Activated B cell treated with CpG ODN at 0.5 μM for 24 hours (primary cell): ENCODE results near the gene PANX1. TPM values are rescaled to one million over a fixed set of nuclear protein-coding genes. Genes with fewer than 3 reads are reported as not detected.

Source experiments
- ATAC-seq: fragments of 200-7000 bp; cut with Tn5 transposase; one replicate; pipeline ENCODE4 v1.10.0; 2021; ENCODE audit warnings: low read depth, mild to moderate bottlenecking, moderate library complexity
- CTCF ChIA-PET: fragments of 350-600 bp; sonication (Branson Sonifier 250); formaldehyde crosslinking; loops from one replicate; lab custom pipeline; 2021; ENCODE audit warnings: antibody characterized with exemption; lab: Charles Lee
- POLR2A ChIA-PET: fragments of 350-600 bp; sonication (Branson Sonifier 250); formaldehyde crosslinking; loops from one replicate; lab custom pipeline; 2021; ENCODE audit warnings: antibody characterized with exemption; lab: Charles Lee
- DNase-seq: peaks from one replicate; pipeline ENCODE4 v3.0.0; 2022
- H3K27ac Mint-ChIP-seq: one replicate; pipeline ENCODE4 v1.8.0; 2020; ENCODE audit warnings: mixed read lengths
- H3K27me3 Mint-ChIP-seq: one replicate; pipeline ENCODE4 v1.8.0; 2021; ENCODE audit warnings: mixed read lengths
- H3K36me3 Mint-ChIP-seq: one replicate; pipeline ENCODE4 v1.8.0; 2021; ENCODE audit warnings: low read depth, mixed read lengths
- H3K4me1 Mint-ChIP-seq: one replicate; pipeline ENCODE4 v1.8.0; 2021; ENCODE audit warnings: mixed read lengths
- H3K4me3 Mint-ChIP-seq: one replicate; pipeline ENCODE4 v1.8.0; 2020; ENCODE audit warnings: mild to moderate bottlenecking, mixed read lengths
- H3K9me3 Mint-ChIP-seq: one replicate; pipeline ENCODE4 v1.8.0; 2020; ENCODE audit warnings: mixed read lengths
- CTCF ChIP-seq: fragments of 200-600 bp; IDR thresholded peaks from one replicate; pipeline ENCODE4 v1.8.0; 2022; ENCODE audit warnings: antibody characterized with exemption, mild to moderate bottlenecking
- intact Hi-C: fragments of 100-400 bp; cut with micrococcal nuclease; formaldehyde crosslinking; loops from one replicate; pipeline ENCODE4 v1.15.1; 2024
- total RNA-seq: library from RNA; stranded (reverse); gene quantifications from 2 replicates; pipeline ENCODE4 v1.2.3, GENCODE V29; 2022

The PANX1 gene
- total RNA-seq, 1 donor from 2014 or later = 11.2 TPM

DNA sequence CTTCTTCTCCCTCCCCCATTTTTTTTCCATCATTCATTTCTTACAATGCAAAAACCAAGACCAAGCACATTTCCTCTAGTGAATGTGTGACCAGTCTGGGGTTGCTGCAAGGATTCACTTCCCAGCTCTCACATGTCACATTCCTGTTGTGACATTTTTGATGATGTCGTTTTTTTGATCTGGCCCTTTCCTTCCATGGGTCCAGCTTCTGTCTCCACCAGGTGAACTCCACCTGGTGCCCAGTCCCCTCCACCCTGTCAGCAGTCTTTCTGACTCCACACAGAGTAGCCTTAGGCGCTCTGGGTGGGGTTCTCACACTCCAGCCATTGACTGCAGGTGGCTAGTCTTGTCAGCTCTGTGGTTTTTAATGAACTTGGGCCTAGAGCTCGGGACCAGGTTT is 15.6 kb downstream of the PANX1 start:
- POLR2A ChIA-PET = no interaction called here
- Mint-ChIP-seq H3K4me1 (peaks cover 68% of the 10 kb centered on the region), H3K9me3 (no peaks in the 10 kb centered on the region), H3K4me3 (no peak overlapping the region), H3K36me3 (peaks cover 2% of the 10 kb centered on the region), H3K27me3 (no peaks in the 10 kb centered on the region), H3K27ac (no peak overlapping the region)
- CTCF ChIA-PET = no interaction called here
- no peak for DNase-seq
- no peak for TF ChIP-seq CTCF
- intact Hi-C loops = no loop called here
- ATAC-seq = no peak

DNA sequence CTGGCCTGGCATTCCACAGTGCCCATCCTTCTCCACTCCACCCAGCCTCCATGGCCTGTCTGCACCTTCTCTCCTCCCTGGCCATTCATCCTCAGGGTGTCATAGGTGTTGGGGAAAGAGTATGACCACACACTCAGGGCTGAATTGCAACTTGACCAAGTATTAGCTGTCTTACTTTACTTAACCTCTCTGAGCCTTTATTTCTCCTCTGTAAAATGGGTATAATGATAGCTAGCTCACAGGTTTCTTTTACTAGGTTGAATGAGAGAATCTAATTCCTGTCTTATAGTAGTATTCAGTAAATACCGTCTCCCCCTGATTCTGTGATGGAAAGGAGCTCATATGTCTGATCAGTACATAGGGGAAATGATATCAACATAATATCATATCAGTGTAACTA is 16.0 kb downstream of the PANX1 start:
- TF ChIP-seq CTCF = no peak
- Mint-ChIP-seq H3K9me3 (no peaks in the 10 kb centered on the region), H3K4me1 (peaks cover 70% of the 10 kb centered on the region), H3K27me3 (no peaks in the 10 kb centered on the region), H3K27ac (no peak overlapping the region), H3K36me3 (peaks cover 2% of the 10 kb centered on the region), H3K4me3 (no peak overlapping the region)
- ChIA-PET POLR2A (no interaction called here), CTCF (no interaction called here)
- no peak for ATAC-seq
- DNase-seq = no peak
- intact Hi-C loops = no loop called here

GRCh38 chr11:94145431-94145830 is 16.8 kb downstream of the PANX1 start:
- POLR2A ChIA-PET = no interaction called here
- CTCF ChIA-PET = no interaction called here
- Mint-ChIP-seq H3K4me3 (no peak overlapping the region), H3K4me1 (peaks cover 70% of the 10 kb centered on the region), H3K9me3 (no peaks in the 10 kb centered on the region), H3K27me3 (no peaks in the 10 kb centered on the region), H3K27ac (no peak overlapping the region), H3K36me3 (peaks cover 2% of the 10 kb centered on the region)
- intact Hi-C loops = no loop called here
- no peak for DNase-seq
- no peak for ATAC-seq
- no peak for TF ChIP-seq CTCF

- ChIA-PET POLR2A (no interaction called here), CTCF (no interaction called here)
- ATAC-seq (no peak), DNase-seq (no peak)
- no peak for TF ChIP-seq CTCF
- no peak overlapping the region for H3K27ac Mint-ChIP-seq
- intact Hi-C loops = no loop called here
- no peak overlapping the region for H3K4me3 Mint-ChIP-seq
- no peaks in the 10 kb centered on the region for H3K27me3 Mint-ChIP-seq
- no peaks in the 10 kb centered on the region for H3K9me3 Mint-ChIP-seq
- peaks cover 72% of the 10 kb centered on the region for H3K4me1 Mint-ChIP-seq
- peaks cover 2% of the 10 kb centered on the region for H3K36me3 Mint-ChIP-seq
These were observed 17.3 kb downstream of the PANX1 start for GRCh38 chr11:94145916-94146315.

DNA sequence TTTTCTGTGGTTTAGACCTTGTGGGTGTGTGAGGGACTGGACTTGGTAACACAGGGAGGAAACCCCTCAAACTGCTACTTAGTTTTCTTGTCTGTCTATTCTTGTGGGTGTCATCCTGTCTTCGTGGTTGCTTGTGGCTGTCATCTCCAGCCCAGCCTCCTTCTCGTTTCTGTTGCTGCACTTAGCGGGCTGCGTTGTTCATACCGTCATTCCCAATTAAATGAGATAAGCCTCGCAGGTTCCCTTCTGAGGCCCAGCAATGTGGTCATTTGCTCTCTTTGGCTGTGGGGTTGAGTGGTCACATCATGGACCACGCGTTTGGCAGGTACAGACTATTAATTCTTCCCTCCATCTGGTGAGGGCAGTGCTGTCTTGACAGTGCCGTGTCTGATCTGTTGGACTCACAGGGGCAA is 18.8 kb downstream of the PANX1 start:
- POLR2A ChIA-PET = no interaction called here
- intact Hi-C loops = no loop called here
- Mint-ChIP-seq H3K4me3 (no peak overlapping the region), H3K4me1 (peaks cover 80% of the 10 kb centered on the region), H3K9me3 (no peaks in the 10 kb centered on the region), H3K27me3 (no peaks in the 10 kb centered on the region), H3K36me3 (peaks cover 2% of the 10 kb centered on the region), H3K27ac (no peak overlapping the region)
- TF ChIP-seq CTCF = no peak
- DNase-seq (no peak), ATAC-seq (no peak)
- CTCF ChIA-PET = no interaction called here
